ENCODE data around the gene GNPTAB.
"Not testable (repeated sequence)": the region's sequence is repeated elsewhere in the genome, so short reads cannot be mapped to it uniquely, and the experiment has no call there.

The GNPTAB gene

DNA sequence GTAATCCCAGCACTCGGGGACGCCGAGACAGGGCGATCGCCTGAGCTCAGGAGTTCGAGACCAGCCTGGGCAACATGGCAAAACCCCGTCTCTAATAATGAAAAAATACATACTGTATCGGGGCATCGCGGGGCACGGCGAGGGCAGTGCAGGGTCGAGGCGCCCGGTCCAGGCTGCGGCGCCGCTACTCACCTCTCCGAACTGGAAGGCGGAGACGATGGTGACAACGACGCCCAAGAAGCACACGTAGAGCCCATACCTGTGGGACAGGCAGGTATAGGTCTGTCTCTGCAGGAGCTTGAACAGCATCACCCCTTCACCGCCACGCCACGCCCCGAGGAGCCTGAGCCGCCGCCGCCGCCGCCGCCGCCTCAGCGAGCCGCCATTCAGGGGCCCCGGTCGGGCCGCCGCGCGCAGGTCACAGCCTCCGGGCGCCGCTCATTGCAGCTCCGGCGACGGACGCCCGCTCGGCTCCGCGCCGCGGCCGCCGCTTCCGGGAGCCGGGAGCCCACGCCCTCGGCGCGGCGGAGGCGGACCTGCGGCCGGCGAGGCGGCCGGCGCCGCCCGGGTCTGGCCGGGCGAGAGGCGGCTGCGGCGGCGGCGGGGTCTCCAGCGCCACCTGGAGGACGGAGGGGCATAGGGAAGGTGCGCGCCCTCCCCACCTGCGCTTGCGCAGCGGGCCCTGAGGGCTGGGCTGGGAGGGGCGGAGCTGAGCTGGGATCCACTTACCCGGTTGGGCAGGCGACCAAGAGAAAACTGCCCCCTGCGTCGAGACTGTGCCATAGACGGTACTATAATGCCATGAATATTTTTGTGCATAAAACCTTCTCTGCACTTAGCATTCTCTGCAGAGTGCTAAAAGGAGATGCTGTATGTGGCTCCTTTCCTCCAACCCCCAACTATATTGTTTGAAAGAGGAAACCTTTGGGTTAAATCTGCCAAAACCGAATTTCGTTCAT lies at the start of gene GNPTAB:
Gene GNPTAB (minus strand): TSS at position 593 of the 959 bp plus-strand sequence. CDS start 284 bp downstream, at position 309.
- DNase-seq (ENCODE audit: low read depth in 2 of 2): peak; percentile 72 to 77

DNA sequence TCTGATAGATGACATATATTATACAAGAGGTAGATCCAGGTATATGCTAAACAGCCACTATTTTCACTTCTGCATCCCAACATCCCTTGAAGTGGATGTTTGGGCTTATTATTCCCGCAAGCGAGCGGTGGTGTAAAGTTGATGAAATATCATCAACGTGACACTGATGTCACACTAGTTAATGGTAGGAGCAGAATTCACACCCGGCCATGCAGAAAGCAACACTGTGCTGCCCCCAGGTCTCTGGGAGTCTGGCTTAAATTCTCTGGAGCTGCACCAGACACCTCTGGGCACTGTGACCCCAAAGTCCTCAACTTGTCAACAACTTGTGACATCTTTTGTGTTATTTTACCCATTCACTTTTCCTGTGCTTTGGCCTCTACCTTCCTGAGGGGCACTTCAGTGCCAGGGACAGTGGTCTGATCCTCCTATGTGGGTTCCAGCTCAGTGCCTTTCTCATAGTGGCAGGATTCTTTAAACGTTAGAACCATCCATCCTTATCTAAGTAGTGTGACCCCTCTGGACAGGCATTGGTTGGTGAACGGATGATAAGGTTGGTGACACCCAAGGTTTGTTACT lies 47.6 kb upstream of the GNPTAB start:
- no peak for DNase-seq (ENCODE audit: low read depth in 2 of 2)

DNA sequence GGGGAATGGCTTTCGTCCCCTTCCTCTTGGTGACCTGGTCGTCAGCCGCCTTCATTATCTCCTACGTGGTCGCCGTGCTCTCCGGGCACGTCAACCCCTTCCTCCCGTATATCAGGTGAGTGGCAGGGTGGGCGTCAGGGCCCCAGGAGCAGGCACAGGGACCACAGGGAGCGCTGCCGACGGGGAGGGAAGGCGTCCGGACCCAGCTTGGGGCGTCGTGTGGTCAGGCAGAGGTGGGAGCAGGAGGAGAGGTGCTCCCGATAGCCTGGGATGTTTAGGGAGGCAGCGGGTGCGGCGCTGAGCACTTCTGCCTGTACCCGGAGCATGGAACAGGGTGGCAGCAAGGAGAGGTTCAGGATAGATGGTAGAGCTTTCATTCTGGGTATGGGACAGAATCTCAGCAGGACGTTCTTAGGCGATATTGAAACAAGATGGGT lies 47.1 kb upstream of the GNPTAB start:
- no peak for DNase-seq (ENCODE audit: low read depth in 2 of 2)

DNA sequence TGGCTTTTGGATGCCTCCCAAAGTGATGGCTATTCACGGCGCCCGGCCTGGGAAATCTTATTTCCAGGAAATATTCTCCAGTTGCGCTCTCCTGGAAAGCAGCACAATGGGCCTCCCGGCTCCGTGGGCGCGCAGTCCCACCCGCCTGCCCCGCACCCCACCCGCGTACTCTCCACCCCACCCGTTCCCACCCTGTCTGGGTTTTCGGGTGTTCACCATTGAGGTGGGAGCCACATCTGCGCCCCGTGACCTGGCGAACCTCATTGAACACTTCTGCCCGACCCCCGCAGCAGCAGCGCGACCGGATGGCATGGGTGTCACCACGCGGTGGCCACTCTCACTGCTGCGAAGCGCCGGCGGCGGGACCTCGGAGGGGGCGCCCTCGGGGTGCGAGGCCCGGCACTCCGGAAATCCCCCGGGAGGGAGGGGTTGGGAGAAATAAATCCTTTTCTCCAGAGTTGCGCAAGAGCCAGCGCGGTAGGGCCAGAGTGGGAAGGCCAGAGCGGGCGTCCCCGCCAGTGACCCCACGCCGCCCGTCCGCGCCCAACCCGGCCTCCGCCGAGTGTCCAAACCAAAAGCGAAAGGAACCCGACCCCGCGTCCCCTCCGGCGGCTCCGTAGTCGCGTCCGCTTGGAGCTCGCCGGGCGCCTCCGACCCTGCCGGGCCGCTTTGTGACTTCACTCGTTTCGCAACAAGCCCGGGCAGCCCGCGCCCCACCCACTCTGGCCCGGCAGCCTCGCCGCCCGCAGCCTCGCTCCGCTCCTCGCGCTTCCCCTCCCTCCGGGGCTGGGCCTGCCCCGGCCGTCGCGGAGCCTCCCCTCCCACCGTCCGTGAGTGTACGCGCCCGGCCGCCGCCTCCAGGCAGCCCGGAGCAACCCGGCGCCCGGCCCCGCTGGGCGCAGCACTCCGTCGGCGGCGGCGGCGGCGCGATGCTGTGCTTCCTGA lies 46.4 kb upstream of the GNPTAB start, which contains the start of gene DRAM1:
Gene DRAM1 (plus strand): TSS at position 720 of the 945 bp plus-strand sequence. CDS start 210 bp downstream, at position 930.
- peak; percentile 69 to 75 for DNase-seq (ENCODE audit: low read depth in 2 of 2)

DNA sequence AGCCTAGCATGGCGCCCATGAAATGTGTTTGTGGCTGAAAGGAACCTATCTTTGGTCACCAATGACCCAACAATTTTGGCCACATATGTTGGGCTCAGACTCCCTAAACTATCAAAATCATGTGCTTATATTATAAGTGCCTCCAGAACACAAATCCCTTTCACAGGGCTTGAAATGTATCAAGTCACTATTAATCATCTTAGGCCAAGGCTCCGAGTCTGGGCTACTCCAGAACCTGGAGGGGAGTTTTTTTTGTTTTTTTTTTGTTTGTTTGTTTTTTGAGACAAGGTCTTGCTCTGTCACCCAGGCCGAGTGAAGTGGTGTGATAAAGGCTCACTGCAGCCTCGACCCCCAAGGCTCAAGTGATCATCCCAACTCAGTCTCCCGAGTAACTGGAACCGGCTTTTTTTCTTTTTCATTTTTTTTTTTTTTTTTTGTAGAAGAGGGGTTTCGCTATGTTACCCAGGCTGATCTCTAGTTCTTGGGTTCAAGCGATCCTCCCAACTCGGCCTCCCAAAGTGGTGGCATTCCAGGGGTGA lies 45.6 kb upstream of the GNPTAB start:
- DNase-seq (ENCODE audit: low read depth in 2 of 2): no peak

DNA sequence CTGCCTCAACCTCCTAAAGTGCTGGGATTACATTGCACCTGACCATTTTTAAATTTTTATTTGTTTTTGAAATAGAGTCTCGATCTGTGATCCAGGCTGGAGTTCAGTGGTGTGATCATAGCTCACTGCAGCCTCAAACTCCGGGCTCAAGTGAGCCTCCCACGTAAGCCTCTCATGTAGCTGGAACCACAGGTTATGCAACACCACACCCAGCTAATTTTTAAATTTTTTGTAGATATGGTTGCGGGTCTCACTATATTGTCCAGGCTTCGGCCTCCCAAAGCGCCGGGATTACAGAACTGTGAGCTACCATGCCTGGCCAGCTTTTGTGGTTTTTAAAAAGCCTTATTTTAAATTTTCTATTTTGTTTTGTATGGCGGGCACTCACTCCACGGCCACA lies 44.4 kb upstream of the GNPTAB start:
- no peak for DNase-seq (ENCODE audit: low read depth in 2 of 2)

DNA sequence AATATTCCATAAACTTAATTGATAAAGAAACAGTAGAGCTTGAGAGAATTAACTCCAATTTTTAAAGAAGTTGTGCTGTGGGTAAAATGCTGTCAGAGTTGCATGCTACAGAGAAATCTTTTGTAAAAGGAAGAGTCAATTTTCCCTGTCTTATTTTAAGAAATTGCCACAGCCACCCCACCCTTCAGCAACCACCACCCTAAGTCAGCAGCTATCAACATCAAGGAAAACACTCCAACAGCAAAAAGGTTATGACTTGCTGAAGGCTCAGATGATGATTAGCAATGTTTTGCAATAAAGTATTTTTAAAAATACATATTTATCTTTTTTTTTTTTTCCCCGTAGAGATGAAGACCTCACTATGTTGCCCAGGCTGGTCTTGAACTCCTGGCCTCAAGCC lies 40.2 kb upstream of the GNPTAB start:
- no peak for DNase-seq (ENCODE audit: low read depth in 2 of 2)

DNA sequence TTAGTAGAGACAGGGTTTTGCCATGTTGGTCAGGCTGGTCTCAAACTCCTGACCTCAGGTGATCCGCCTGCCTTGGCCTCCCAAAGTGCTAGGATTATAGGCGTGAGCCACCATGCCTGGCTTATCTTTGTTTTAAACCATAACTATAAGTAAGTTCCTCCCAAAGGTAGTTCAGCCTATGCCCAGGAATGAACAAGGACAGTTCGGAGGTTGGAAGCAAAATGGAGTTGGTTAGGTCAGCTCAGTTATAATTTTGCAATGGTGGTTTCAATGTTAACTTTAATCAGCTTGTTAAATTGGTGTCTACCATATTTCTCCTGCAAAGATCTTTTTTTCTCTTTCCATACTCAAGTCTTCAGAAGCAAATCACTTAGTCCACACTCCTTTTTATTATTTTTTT lies 36.9 kb upstream of the GNPTAB start:
- not testable (repeated sequence) for DNase-seq (ENCODE audit: low read depth in 2 of 2)

DNA sequence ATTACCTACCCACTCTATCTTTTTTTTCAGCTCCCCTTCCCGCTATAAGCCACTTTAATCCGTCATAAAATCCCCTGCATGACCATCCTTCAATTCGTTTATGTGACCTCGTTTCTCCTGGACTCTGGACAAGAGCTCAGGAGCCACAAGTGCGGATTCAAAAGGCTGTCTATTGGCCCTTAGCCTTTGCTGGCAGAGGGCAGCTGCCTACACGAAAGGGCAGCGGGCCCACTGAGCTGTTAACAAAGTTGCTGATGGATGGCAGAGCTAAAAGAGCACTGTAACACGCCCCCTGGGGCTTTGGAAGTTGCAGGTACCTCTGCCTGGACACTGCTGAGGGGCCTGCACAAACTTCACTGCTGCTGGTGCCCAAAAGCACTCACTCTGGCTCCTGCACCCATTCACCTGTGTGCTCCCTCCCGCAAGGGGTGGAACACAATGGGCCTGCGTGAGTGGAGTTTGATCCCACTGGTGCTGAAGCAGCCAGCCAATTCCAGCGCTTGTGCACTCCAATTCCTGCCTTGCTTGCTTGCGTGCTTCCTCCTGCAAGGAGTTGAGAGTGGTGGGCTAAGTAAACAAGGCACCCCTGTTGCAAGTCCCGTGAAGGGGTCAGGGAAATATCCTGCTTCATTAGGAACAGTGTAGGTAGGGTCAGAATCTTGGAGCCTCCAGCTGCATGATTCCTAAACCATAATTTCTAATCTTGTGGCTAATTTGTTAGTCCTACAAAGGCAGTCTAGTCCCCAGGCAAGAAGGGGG lies 36.0 kb upstream of the GNPTAB start:
- no peak for DNase-seq (ENCODE audit: low read depth in 2 of 2)

DNA sequence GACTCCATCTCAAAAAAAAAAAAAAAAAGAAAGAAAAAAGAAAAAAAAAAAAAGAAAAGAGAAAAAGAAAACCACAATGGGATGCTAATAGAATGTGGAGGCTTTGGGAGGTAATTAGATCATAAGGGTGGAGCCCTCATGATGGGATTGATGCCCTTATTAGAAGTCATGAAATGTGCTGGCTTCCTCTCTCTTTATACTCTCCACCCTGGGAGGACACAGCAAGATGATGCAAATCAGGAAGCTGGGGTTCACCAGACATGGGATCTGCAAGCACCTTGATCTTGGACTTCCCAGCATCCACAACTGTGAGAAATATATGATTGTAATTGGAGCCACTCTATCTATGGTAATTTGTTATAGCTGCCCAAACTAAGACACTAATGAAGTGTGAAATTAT lies 33.2 kb upstream of the GNPTAB start:
- DNase-seq (ENCODE audit: low read depth in 2 of 2): no peak

DNA sequence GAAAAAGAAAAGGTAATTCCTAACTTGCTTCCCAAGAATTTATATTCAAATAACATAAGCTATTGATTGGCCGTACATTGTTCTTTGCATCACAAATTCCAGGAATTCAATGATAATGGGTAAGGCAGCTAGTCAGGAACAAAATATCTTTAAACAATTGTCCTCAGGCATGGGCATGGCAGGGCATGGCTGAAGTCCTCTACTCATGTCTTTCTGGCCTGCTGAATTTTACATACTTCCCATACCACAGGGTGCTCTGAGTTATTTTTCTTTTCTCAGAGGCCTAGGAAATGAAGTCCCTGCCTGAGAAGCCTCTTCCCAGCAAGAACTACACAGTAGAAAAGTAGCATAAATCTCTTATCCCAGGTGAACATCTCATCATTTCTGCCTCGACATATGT lies 31.5 kb upstream of the GNPTAB start:
- DNase-seq (ENCODE audit: low read depth in 2 of 2): no peak

DNA sequence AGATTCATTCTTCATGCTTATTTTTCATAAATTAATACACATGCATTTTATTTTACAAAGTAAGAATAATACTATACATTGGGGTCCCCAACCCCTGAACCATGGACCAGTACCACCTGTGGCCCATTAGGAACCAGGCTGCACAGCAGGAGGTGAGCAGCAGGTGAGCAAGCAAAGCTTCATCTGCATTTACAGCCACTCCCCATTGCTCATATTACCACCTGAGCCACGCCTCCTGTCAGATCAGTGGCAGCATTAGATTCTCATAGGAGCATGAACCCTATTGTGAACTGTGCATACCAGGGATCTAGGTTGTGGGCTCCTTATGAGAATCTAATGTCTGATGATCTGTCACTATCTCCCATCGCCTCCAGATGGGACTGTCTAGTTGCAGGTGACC lies 30.9 kb upstream of the GNPTAB start:
- not testable (repeated sequence) for DNase-seq (ENCODE audit: low read depth in 2 of 2)

DNA sequence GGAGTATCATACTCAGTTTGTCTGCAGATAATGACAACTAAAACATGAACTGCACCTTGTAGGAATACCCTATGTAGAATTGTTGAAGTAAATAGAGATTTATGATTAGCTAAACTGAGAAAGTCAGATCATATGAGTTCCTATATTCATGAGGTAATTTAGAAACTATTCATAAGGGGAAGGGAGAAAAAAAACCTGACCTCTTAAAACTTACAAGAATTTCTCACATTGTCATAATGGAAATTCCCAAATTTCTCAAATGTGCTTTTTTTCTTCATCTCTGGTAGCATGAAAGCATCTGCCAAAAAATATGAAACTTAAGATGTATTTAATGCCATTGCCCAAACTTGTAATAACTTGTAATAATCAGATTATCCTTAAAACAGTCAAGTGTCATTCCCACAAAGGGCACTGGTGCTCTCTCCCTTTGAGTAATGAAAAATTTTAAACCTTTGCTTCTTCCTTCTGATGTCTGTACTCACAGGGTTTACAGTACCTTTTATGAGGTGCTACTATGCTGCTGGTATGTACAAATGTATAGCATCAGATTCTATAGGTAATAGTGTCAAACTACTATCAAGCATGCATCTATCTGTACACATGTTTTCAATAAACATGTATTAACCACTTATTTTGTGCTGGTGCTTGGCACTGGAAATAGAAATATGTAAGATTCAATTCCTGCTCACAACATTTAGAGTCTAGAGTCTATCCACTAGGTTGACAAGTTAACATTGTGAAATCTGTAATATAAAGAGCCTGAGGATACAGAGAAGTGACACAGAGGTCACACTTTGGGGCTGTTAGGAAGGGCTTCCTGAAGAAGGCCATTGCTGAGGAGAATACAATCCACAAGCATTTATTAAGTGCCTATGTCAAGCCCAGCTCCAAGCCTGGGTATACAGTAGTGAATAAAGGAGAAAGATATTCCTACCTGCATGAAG lies 29.2 kb upstream of the GNPTAB start:
- peak; percentile 24 to 31 for DNase-seq (ENCODE audit: low read depth in 2 of 2)

DNA sequence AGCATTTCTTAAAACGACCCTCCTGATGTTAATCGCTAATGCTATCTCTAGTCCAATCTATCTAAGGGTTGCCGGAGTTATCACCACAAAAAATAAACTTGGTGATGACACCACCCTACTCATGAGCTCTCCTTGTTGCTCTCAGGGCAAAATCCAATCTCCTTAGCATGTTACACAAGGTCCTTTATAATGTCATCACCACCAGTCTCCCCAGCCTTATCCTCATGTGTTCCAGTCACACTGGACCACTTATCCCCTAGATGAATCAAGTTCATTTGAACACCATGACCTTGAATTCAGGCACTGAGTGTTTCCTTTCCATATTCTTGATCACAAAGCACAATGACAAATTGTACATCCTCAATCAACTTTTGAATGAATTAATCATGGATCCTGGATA lies 27.6 kb upstream of the GNPTAB start:
- no peak for DNase-seq (ENCODE audit: low read depth in 2 of 2)

DNA sequence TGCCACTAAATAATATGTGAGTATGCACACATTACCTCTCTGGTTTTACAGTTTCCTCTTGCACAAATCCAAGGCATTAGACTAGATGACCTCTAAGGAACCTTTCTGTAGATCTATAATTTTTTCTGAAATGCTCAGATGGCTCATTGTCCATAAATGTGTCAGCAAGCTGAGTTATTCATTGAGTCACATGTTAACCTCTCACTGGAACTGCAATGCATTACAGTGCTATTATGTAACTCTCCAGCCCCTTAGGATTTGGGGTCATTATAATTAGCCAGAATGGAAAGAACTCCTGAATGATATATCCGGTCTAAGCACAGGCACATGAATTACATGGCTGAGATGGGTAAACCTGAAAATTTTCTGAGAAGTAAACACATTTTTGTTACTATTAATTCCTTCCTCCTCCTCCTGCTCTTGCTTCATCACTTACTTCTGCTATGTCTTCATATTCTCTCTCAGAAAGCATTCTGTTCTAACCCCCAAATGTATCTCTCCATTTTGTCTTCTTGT lies 26.3 kb upstream of the GNPTAB start:
- peak; percentile 83 to 88 for DNase-seq (ENCODE audit: low read depth in 2 of 2)

DNA sequence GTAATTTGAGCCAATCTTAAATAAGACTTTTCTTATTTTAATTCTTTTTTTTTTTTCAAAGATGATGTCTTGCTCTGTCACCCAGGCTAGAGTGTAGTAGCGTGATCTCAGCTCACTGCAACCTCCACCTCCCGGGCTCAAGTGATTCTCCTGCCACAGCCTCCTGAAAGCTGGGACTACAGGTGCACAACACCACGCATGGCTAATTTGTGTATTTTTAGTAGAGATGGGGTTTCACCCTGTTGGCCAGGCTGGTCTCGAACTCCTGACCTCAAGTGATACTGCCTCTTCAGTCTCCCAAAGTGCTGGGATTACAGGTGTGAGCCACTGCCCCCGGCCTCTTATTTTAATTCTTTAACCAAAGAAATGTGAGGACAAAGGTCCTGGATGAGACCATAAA lies 25.9 kb upstream of the GNPTAB start:
- not testable (repeated sequence) for DNase-seq (ENCODE audit: low read depth in 2 of 2)

DNA sequence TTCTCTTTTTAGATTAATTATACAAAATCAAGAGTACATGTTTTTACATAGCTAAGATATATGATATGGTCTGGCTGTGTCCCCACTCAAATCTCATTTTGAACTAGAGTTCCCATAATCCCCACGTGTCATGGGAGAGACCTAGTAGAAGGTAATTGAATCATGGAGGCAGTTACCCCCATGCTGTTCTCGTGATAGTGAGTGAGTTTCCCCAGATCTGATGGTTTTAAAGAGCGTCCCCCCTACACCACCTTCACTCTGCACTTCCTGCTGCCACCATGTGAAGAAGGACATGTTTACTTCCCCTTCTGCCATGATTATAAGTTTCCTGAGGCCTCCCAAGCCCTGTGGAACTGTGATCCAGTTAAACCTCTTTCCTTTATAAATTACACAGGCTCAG lies 25.2 kb upstream of the GNPTAB start:
- no peak for DNase-seq (ENCODE audit: low read depth in 2 of 2)

DNA sequence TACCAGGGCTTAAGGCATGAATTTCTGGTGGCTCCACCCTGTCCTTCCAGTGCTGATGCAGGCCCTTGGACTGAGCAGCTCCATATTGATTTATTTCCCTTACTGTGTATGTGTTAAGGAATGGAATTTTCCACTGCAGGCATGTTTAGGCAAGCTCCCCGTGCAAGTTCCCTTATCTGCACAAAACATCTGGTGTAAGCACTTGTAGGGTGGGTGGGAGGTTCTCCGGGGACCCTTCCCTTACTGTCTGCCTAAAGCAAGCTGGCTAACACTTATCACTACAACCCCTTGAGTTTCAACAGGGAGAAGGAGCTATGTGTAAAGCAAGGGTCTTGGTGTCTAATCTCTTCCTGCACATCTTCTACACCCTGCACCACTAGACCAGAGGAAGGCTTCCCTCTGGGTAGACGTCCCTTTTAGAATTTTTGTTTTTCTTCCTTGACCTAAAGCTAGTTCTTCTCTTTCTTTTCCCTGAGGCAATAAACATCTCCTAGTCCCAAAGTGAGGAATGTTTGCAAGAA lies 24.7 kb upstream of the GNPTAB start:
- no peak for DNase-seq (ENCODE audit: low read depth in 2 of 2)

DNA sequence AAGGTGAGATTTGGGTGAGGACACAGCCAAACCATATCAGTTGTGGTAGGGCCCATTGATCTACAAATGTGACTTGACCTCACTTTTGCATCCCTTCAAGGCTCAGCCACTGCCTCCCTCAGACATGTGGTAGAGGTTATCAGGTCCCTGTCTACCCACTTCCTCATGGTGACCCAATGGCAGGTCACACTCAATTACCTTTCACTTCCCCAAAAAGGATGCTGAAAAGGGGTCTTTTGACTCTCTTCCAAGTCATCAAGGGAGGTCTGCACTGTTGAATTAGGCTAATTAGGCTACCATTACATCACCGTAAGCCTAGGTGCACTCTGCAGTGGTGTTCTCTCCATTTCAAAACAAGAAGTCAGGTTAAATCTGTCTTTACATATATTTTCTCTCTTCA lies 24.0 kb upstream of the GNPTAB start:
- no peak for DNase-seq (ENCODE audit: low read depth in 2 of 2)
